SK-N-SH (cell line): ENCODE results near the gene MCAM. TPM values are rescaled to one million over a fixed set of nuclear protein-coding genes. Genes with fewer than 3 reads are reported as not detected.

Experiments used
- CTCF ChIA-PET: fragments of 300-600, 350-600 bp; formaldehyde crosslinking; extraction: SDS; loops from one replicate; lab custom pipeline; 2021; lab: Yijun Ruan, JAX
- POLR2A ChIA-PET: fragments of 350-600 bp; sonication (Branson Sonifier 250); formaldehyde crosslinking; extraction: SDS; loops from one replicate; lab custom pipeline; 2020; ENCODE audit warnings: antibody characterized with exemption, inconsistent platforms; lab: Yijun Ruan, JAX
- DNase-seq: peaks from one replicate; pipeline ENCODE4 v3.0.0; 2012
- H2AFZ ChIP-seq: fragments of 200-600 bp; sonication (generic); 2 replicates; pipeline ENCODE4 v1.8.1; 2016; ENCODE audit warnings: antibody characterized with exemption, mild to moderate bottlenecking, low read depth
- H3F3A ChIP-seq: fragments of 200-600 bp; sonication (generic); replicated peaks from 2 replicates; pipeline ENCODE3; 2016; ENCODE audit warnings: antibody characterized with exemption, mild to moderate bottlenecking; ENCODE audit not compliant: insufficient read depth
- H3K27ac ChIP-seq, 2 experiments: fragments of 200-500 bp in 1 of 2; fragments of 200-600 bp in 1 of 2; sonication (Bioruptor generic) in 1 of 2; sonication (generic), shearing (Covaris generic) in 1 of 2; 2 replicates each; pipeline versions ENCODE4 v1.5.1 to v1.6.1; 2014 to 2016; ENCODE audit warnings: low read depth in 2 of 2, inconsistent platforms in 1 of 2, low read length in 1 of 2, mild to moderate bottlenecking in 1 of 2, mixed read lengths in 1 of 2
- H3K27me3 ChIP-seq: fragments of 200-600 bp; sonication (generic), shearing (Covaris generic); 2 replicates; pipeline ENCODE4 v1.6.1; 2016; ENCODE audit warnings: mixed run types; ENCODE audit not compliant: insufficient read depth
- H3K36me3 ChIP-seq, 2 experiments: fragments of 200-500 bp in 1 of 2; fragments of 200-600 bp in 1 of 2; sonication (Bioruptor generic) in 1 of 2; sonication (generic) in 1 of 2; replicated peaks in 1 of 2; 2 replicates each; pipeline versions ENCODE3 to v1.5.1; 2014 to 2016; ENCODE audit warnings: low read length in 1 of 2, mild to moderate bottlenecking in 1 of 2; ENCODE audit not compliant: insufficient read depth in 2 of 2, control insufficient read depth in 1 of 2
- H3K4me1 ChIP-seq, 2 experiments: fragments of 200-500 bp in 1 of 2; fragments of 200-600 bp in 1 of 2; sonication (Bioruptor generic) in 1 of 2; sonication (generic), shearing (Covaris generic) in 1 of 2; 2 replicates each; pipeline versions ENCODE4 v1.5.1 to v1.6.1; 2014 to 2016; ENCODE audit warnings: low read depth in 1 of 2, low read length in 1 of 2, mixed run types in 1 of 2; ENCODE audit not compliant: insufficient read depth in 2 of 2, control insufficient read depth in 1 of 2
- H3K4me2 ChIP-seq: fragments of 200-600 bp; sonication (generic), shearing (Covaris generic); 2 replicates; pipeline ENCODE4 v1.6.1; 2017; ENCODE audit warnings: mixed run types
- H3K4me3 ChIP-seq, 2 experiments: fragments of 200-500 bp in 1 of 2; fragments of 200-600 bp in 1 of 2; sonication (Bioruptor generic) in 1 of 2; sonication (generic), shearing (Covaris generic) in 1 of 2; 2 replicates each; pipeline versions ENCODE4 v1.5.1 to v1.8.1; 2014 to 2016; ENCODE audit warnings: low read depth in 2 of 2, inconsistent platforms in 1 of 2, low read length in 1 of 2, mild to moderate bottlenecking in 1 of 2, mixed read lengths in 1 of 2, moderate library complexity in 1 of 2
- H3K79me2 ChIP-seq: fragments of 200-600 bp; sonication (generic); 2 replicates; pipeline ENCODE4 v1.8.1; 2017; ENCODE audit warnings: mild to moderate bottlenecking; ENCODE audit not compliant: insufficient read depth
- H3K9ac ChIP-seq: fragments of 200-600 bp; sonication (generic); 2 replicates; pipeline ENCODE4 v1.6.1; 2017; ENCODE audit warnings: mixed run types
- H3K9me2 ChIP-seq: fragments of 200-600 bp; sonication (generic); 2 replicates; pipeline ENCODE4 v1.6.1; 2017; ENCODE audit warnings: mixed run types
- H3K9me3 ChIP-seq: fragments of 200-600 bp; sonication (generic); 2 replicates; pipeline ENCODE4 v1.6.1; 2017; ENCODE audit warnings: mixed run types, mild to moderate bottlenecking, moderate library complexity
- H4K20me1 ChIP-seq: fragments of 200-600 bp; sonication (generic); 2 replicates; pipeline ENCODE4 v1.6.1; 2017; ENCODE audit warnings: mild to moderate bottlenecking, mixed run types; ENCODE audit not compliant: insufficient read depth
- EZH2phosphoT487 ChIP-seq: fragments of 200-600 bp; sonication (generic); IDR thresholded peaks from 2 replicates; pipeline ENCODE4 v1.6.1; 2017; ENCODE audit warnings: low read depth, mixed run types, mild to moderate bottlenecking, antibody characterized with exemption, moderate library complexity, borderline replicate concordance
- FOXM1 ChIP-seq: IDR thresholded peaks from 2 replicates; pipeline ENCODE4 v1.4.0; 2012; ENCODE audit warnings: low read depth, mild to moderate bottlenecking
- GABPA ChIP-seq: IDR thresholded peaks from 2 replicates; pipeline ENCODE4 v1.4.0; 2012; ENCODE audit warnings: low read depth, mild to moderate bottlenecking
- IRF3 ChIP-seq: fragments of 150-350 bp; IDR thresholded peaks from 2 replicates; pipeline ENCODE4 v1.6.1; 2016; ENCODE audit warnings: mild to moderate bottlenecking, low read depth, low read length
- MEF2A ChIP-seq: IDR thresholded peaks from 2 replicates; pipeline ENCODE4 v1.4.0; 2012; ENCODE audit warnings: low read depth, borderline replicate concordance
- NFIC ChIP-seq: IDR thresholded peaks from 2 replicates; pipeline ENCODE4 v1.4.0; 2012; ENCODE audit warnings: borderline replicate concordance
- NRF1 ChIP-seq: IDR thresholded peaks from 2 replicates; pipeline ENCODE4 v1.6.1; 2012; ENCODE audit warnings: low read depth, mild to moderate bottlenecking, low read length
- PBX3 ChIP-seq: IDR thresholded peaks from 2 replicates; pipeline ENCODE4; 2012
- RCOR1 ChIP-seq: fragments of 150-350 bp; IDR thresholded peaks from 2 replicates; pipeline ENCODE4 v1.6.1; 2017; ENCODE audit warnings: antibody characterized with exemption, low read length
- RFX5 ChIP-seq: IDR thresholded peaks from 2 replicates; pipeline ENCODE4 v1.6.1; 2012; ENCODE audit warnings: mild to moderate bottlenecking, improper control_type of control experiment, low read length
- SMC3 ChIP-seq: IDR thresholded peaks from 2 replicates; pipeline ENCODE4 v1.6.1; 2012; ENCODE audit warnings: low read depth, low read length, improper control_type of control experiment
- TAF1 ChIP-seq: IDR thresholded peaks from 2 replicates; pipeline ENCODE4 v1.6.1; 2012; ENCODE audit warnings: low read depth, mild to moderate bottlenecking, low read length, moderate library complexity, borderline replicate concordance
- TCF12 ChIP-seq: IDR thresholded peaks from 2 replicates; pipeline ENCODE4 v1.4.0; 2012
- USF1 ChIP-seq: IDR thresholded peaks from 2 replicates; pipeline ENCODE4 v1.4.0; 2012; ENCODE audit warnings: low read depth, borderline replicate concordance
- USF2 ChIP-seq: fragments of 150-350 bp; IDR thresholded peaks from 2 replicates; pipeline ENCODE4 v1.6.1; 2017; ENCODE audit warnings: antibody characterized with exemption, low read length, low read depth, borderline replicate concordance
- WGBS: methylation state at CpG from one replicate; pipeline ENCODE4 v1.1.6; 2017; ENCODE audit warnings: low lambda C conversion rate; 5-methylcytosine and 5-hydroxymethylcytosine counted together
- polyA plus RNA-seq, 3 experiments: library from polyadenylated mRNA; depleted of rRNA; stranded (reverse); fragments of >200 nt; gene quantifications; 2 replicates each; pipeline ENCODE4 v1.2.3, GENCODE V29; 2012

MCAM gene
- polyA plus RNA-seq, 1 of the 3 experiments (the other 2 are of a cell fraction): 22.8 TPM

DNA sequence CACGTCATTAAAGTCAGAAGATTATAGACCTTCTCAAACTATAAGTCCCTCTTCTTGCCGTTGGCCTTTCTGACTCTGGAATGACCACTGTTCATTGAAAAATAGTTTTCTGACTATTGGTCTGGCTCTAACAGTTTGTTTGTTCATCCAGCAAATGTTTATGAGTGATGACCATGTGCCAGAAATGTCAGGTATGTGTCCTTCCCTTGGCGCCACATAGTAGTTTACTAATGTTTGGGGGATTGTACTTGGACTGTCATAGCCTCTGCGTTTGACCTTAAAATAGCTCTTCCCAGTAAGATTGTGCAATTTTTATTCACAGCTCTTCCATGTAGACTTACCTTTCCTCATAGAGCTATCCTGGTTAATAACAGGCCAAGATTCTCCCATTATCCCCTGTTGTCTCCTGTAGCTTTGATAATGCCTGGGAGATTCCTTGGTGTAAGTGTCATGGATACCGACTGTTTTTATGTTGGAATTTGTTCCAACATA, 13.7 kb downstream of the MCAM start:
- Histone ChIP-seq H3K4me2 (no peak overlapping the region), H3K27ac (no peak overlapping the region), H4K20me1 (no peaks in the 10 kb centered on the region), H3K9me2 (no peaks in the 10 kb centered on the region), H3K36me3 (peaks cover 46 to 81% of the 10 kb centered on the region in 2 experiments), H3F3A (peaks cover 15% of the 10 kb centered on the region), H2AFZ (no peak overlapping the region), H3K4me3 (no peak overlapping the region), H3K4me1 (peaks cover 0 to 3% of the 10 kb centered on the region in 2 experiments; a peak in 2 of 4 replicates), H3K79me2 (no peaks in the 10 kb centered on the region)
- 95% methylated on average over 5 of the region's 5 CpGs for WGBS
- no peak for DNase-seq
- CTCF ChIA-PET: interaction anchor here (1.3 to 2.1 kb wide), 4 partner anchors 19 to 98 kb away, joined by 4 to 6 read pairs (median 4); partner anchors contain the start of gene CBL
- TF ChIP-seq FOXM1 (no peak), GABPA (no peak), TCF12 (no peak), SMC3 (no peak), TAF1 (no peak), NFIC (no peak), MEF2A (no peak), RCOR1 (no peak), NRF1 (no peak), USF1 (no peak), IRF3 (no peak), PBX3 (no peak), USF2 (no peak), RFX5 (no peak), EZH2phosphoT487 (no peak)
- TF ChIP-seq, all 33 proteins: peak for 0
- H3K9me3 ChIP-seq: no peaks in the 10 kb centered on the region
- no peaks in the 10 kb centered on the region for H3K27me3 ChIP-seq
- no peak overlapping the region for H3K9ac ChIP-seq
- POLR2A ChIA-PET: no interaction called here
